GM18520 (cell line): Measurements from ENCODE around the gene POLG2.
"Not testable (repeated sequence)": the region's sequence is repeated elsewhere in the genome, so short reads cannot be mapped to it uniquely, and the experiment has no call there.

ENCODE experiments used
- ATAC-seq: cut with Tn5 transposase; IDR thresholded peaks from one replicate; pipeline ENCODE4 v1.9.1; 2021; ENCODE audit not compliant: unreplicated experiment

POLG2 gene

DNA sequence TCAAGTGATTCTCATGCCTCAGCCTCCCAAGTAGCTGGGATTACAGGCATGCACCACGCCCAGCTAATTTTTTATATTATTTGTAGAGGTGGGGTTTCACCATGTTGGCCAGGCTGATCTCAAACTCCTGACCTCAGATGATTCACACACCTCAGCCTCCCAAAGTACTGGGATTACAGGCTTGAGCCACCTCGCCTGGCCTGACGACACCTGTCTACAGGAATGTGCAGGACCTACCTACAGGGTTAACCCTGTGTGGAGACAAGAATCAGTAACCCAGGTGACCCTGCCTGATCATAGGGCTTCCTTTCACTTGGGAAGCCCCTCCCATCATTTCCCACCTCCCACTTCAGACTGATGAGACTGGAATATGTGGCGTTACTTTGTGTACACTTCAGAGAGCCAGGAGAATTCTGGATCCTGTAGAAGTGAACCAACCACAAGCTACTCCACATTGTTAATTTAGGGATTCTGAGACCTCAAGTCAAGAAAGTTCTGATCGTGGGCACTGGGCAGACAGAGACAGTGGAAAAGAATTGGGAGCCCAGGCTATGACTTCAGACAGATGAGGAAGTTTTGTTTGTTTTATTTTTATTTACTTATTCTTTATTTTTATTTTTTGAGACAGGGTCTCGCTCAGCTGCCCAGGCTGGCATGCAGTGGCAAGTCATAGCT lies 53.6 kb downstream of the POLG2 start:
- ATAC-seq: no peak

DNA sequence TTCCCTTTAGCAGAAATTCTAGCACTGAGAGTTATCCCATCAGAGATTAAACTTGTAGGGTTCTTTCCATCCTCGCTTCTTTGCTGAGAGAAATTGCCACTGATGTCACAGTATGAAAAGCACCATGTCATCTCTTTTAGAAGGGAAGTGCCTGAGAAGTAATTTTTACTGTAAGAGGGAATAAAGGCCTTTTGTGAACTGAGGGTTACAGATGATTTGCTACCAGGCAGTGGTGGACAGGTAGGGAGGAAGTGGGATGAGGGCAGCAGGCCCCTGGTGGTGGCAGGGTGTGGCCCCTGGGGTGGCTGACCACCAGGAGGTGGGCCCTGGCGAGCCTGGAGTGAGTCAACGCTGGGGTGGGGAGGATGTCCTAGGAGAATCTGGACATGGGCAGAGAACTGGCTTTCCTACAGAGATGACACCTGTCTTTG lies 54.3 kb downstream of the POLG2 start:
- no peak for ATAC-seq

DNA sequence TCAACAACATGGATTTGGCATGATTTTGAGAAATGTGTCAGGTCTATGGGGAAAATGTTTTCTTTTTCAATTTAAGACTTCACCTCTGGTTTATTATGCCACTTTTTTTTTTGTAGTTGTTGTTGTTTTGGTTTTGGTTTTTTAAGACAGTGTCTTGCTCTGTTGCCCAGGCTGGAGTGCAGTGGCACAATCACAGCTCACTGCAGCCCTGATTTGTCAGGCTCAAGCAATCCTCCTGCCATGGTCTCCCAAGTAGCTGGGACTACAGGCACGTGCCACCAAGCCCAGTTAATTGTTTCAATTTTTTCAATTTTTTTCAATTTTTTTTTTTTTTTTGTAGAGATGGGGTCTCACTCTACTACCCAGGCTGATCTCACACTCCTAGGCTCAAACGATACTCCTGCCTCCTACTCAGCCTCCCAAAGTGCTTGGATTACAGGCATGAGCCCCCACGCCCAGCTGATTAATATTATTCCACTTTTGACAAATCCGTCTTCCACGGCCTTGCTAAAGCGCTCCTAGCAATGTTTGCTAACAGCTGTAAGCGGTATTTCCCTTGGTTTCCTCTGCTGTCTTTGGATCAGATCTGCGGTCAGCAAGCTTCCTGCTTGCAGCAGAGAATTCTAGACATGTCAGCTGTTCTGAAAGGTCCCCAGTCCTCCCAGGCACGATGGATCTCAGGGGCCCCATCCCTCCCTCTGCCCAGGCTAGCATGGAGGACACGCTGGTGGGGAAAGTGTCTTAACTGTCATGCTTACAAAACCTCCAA lies 54.9 kb downstream of the POLG2 start:
- no peak for ATAC-seq

DNA sequence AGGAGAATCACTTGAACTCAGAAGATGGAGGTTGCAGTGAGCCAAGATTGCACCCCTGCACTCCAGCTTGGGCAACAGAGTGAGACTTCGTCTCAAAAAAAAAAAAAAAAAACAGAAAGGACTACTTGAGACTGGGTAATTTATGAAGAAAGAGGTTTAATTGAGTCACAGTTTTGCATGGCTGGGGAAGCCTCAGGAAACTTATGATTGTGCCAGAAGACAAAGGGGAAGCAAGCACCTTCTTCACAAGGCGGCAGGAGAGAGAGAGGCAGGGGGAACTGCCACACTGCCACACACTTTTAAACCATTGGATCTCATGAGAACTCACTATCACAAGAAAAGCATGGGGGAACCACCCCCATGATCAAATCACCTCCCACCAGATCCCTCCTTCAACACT lies 56.9 kb downstream of the POLG2 start:
- no peak for ATAC-seq

DNA sequence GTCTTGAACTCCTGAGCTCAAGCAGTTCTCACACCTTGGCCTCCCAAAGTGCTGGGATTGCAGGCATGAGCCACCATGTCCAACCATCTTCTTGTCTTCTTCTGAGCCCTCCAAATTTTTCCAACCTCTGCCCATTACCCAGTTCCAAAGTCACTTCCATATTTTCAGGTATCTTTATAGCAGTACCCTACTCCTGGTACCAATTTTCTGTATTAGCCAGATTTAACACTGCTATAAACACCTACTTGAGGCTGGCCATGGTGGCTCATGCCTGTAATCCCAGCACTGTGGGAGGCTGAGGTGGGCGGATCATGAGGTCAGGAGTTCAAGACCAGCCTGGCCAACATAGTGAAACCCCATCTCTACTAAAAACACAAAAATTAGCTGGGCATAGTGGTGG lies 57.3 kb downstream of the POLG2 start:
- not testable (repeated sequence) for ATAC-seq

DNA sequence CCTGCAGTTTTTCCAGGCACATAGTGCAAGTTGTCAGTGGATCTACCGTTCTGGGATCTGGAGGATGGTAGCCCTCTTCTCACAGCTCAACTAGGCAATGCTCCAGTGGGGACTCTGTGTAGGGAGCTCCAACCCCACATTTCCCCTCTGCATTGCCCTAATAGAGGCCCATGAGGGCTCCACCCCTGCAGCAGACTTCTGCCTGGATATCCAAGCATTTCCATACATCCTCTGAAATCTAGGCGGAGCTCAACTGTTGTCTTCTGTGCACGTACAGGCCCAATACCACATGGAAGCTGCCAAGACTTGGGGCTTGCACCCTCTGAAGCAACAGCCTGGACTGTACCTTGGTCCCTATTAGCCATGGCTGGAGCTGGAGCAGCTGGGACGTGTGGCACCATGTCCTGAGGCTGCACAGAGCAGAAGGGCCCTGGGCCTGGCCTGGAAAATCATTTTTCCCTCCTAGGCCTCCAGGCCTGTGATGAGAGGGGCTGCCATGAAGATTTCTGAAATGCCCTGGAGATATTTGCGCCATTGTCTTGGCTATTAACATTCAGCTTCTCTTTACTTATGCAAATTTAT lies 58.8 kb downstream of the POLG2 start:
- no peak for ATAC-seq

DNA sequence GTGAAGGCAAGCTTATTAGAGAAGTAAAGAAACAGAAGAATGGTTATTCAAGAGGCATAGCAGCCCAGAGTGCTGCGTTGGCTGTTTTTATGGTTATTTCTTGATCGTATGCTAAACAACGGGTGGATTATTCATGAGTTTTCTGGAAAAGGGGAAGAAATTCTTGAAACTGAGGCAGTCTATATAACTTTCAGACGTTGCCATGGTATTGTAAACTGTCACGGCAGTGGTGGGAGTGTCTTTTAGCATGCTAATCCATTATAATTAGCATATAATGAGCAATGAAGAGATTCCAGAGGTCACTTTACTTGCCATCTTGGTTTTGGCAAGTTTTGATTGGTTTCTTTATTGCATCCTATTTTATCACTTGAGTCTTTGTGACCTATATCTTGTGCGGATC lies 65.3 kb downstream of the POLG2 start:
- no peak for ATAC-seq

DNA sequence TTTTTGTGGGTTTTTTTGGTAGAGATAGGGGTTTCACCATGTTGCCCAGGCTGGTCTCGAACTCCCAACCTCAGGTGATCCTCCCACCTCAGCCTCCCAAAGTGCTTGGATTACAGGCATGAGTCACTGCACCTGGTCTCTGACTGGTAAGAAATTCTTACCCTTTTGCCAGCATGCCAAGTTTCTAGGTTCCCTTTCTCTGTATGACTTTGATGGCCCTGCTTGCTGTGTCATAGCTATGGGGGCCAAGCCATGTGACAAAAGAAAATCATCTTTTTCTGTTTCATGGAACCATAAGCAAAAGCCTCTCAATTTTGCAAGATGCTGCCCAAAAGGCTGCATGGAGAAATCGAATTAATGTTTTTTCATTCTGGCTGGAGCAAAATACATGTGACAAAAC lies 66.8 kb downstream of the POLG2 start:
- not testable (repeated sequence) for ATAC-seq

DNA sequence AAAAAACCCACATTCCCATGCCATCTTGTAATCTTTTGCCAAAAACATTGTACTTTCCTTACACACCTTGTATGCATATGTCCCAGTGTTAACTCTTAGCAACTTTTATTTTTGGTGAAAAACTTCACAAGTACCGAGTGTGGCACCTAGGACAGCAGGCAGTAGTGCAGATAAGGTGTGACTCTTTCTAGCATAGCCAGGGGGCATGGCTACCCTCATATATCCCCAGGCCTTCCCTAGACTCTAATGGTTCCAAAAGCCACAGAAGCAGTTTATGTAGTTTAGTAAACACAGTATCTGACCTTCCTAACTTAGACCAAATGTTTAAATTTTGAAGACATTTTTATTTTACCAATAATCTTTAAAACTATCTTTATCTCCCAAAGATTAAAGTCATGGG lies 68.4 kb downstream of the POLG2 start:
- no peak for ATAC-seq
